ENCODE data around the gene TMEM17.

The TMEM17 gene

GRCh38 chr2:62472312-62472711 lies 33.7 kb downstream of the TMEM17 start:
- DNase-seq (ENCODE audit: insufficient read length, low spot score) (no peak), FAIRE-seq (no peak)
- TF ChIP-seq POLR2A (IDR thresholded peaks at IDR 0.05; ENCODE audit: low read depth, low read length), result no peak

- no peak for TF ChIP-seq POLR2A (IDR thresholded peaks at IDR 0.05; ENCODE audit: low read depth, low read length)
- DNase-seq (ENCODE audit: insufficient read length, low spot score) (no peak), FAIRE-seq (no peak)
These were observed 34.2 kb downstream of the TMEM17 start for GRCh38 chr2:62471816-62472215.

GRCh38 chr2:62471404-62471803 lies 34.6 kb downstream of the TMEM17 start:
- no peak for FAIRE-seq
- no peak for DNase-seq (ENCODE audit: insufficient read length, low spot score)
- no peak for TF ChIP-seq POLR2A (IDR thresholded peaks at IDR 0.05; ENCODE audit: low read depth, low read length)

- no peak for TF ChIP-seq POLR2A (IDR thresholded peaks at IDR 0.05; ENCODE audit: low read depth, low read length)
- DNase-seq (ENCODE audit: insufficient read length, low spot score) (no peak), FAIRE-seq (no peak)
These were observed 36.4 kb downstream of the TMEM17 start for GRCh38 chr2:62469548-62469947.

GRCh38 chr2:62469114-62469513 lies 36.9 kb downstream of the TMEM17 start:
- TF ChIP-seq POLR2A (IDR thresholded peaks at IDR 0.05; ENCODE audit: low read depth, low read length), result no peak
- FAIRE-seq, result no peak
- DNase-seq (ENCODE audit: insufficient read length, low spot score), result no peak

GRCh38 chr2:62467475-62468321 lies 38.3 kb downstream of the TMEM17 start:
- FAIRE-seq, result no peak

GRCh38 chr2:62467100-62467474 lies 38.9 kb downstream of the TMEM17 start:
- no peak for TF ChIP-seq POLR2A (IDR thresholded peaks at IDR 0.05; ENCODE audit: low read depth, low read length)

More at GRCh38 chr2:62467475-62468321, 38.3 kb downstream of the TMEM17 start:
- no peak for TF ChIP-seq POLR2A (IDR thresholded peaks at IDR 0.05; ENCODE audit: low read depth, low read length)
- DNase-seq (ENCODE audit: insufficient read length, low spot score), result no peak

GRCh38 chr2:62466503-62466854 lies 39.5 kb downstream of the TMEM17 start:
- FAIRE-seq, result no peak
- no peak for DNase-seq (ENCODE audit: insufficient read length, low spot score)
- TF ChIP-seq POLR2A (IDR thresholded peaks at IDR 0.05; ENCODE audit: low read depth, low read length), result no peak

More at GRCh38 chr2:62467100-62467474, 38.9 kb downstream of the TMEM17 start:
- DNase-seq (ENCODE audit: insufficient read length, low spot score) (no peak), FAIRE-seq (no peak)

- TF ChIP-seq POLR2A (IDR thresholded peaks at IDR 0.05; ENCODE audit: low read depth, low read length), result no peak
- FAIRE-seq (no peak), DNase-seq (ENCODE audit: insufficient read length, low spot score) (no peak)
These were observed 40.1 kb downstream of the TMEM17 start for GRCh38 chr2:62465741-62466502.

- TF ChIP-seq POLR2A (IDR thresholded peaks at IDR 0.05; ENCODE audit: low read depth, low read length), result no peak
- no peak for FAIRE-seq
- DNase-seq (ENCODE audit: insufficient read length, low spot score), result no peak
These were observed 40.8 kb downstream of the TMEM17 start for GRCh38 chr2:62465039-62465740.

- no peak for TF ChIP-seq POLR2A (IDR thresholded peaks at IDR 0.05; ENCODE audit: low read depth, low read length)
- DNase-seq (ENCODE audit: insufficient read length, low spot score) (no peak), FAIRE-seq (no peak)
These were observed 41.6 kb downstream of the TMEM17 start for GRCh38 chr2:62464221-62465007.

GRCh38 chr2:62462211-62462610 lies 43.8 kb downstream of the TMEM17 start:
- FAIRE-seq, result no peak
- DNase-seq (ENCODE audit: insufficient read length, low spot score), result no peak
- TF ChIP-seq POLR2A (IDR thresholded peaks at IDR 0.05; ENCODE audit: low read depth, low read length), result no peak

GRCh38 chr2:62461707-62462106 lies 44.3 kb downstream of the TMEM17 start:
- FAIRE-seq (peak; percentile 45), DNase-seq (ENCODE audit: insufficient read length, low spot score) (peak; percentile 71)
- TF ChIP-seq POLR2A (IDR thresholded peaks at IDR 0.05; ENCODE audit: low read depth, low read length), result no peak

All from H54 (cell line).